GM12878 (cell line): ENCODE results near the gene TAPBP. TPM values are rescaled to one million over a fixed set of nuclear protein-coding genes. Genes with fewer than 3 reads are reported as not detected.

Experiments used
- ATF7 ChIP-seq: fragments of 450-650 bp; IDR thresholded peaks from 2 replicates; pipeline ENCODE4 v1.6.1; 2016; ENCODE audit warnings: low read depth, mild to moderate bottlenecking
- BCLAF1 ChIP-seq: fragments of 450-650 bp; IDR thresholded peaks from 2 replicates; pipeline ENCODE4 v1.6.1; 2017; ENCODE audit warnings: antibody characterized with exemption, mild to moderate bottlenecking, moderate library complexity
- CUX1 ChIP-seq: IDR thresholded peaks from 2 replicates; pipeline ENCODE4 v1.6.1; 2012; ENCODE audit warnings: improper control_type of control experiment, low read depth, low read length; ENCODE audit not compliant: insufficient replicate concordance
- ETV6 ChIP-seq, 2 experiments: fragments of 450-650 bp in 1 of 2; IDR thresholded peaks in 1 of 2; conservative IDR thresholded peaks in 1 of 2; 2 replicates each; pipeline ENCODE4 v1.6.1; 2014; ENCODE audit warnings: antibody characterized with exemption in 1 of 2, borderline replicate concordance in 1 of 2, low read depth in 1 of 2, mild to moderate bottlenecking in 1 of 2, moderate library complexity in 1 of 2
- FOXM1 ChIP-seq: IDR thresholded peaks from 2 replicates; pipeline ENCODE4 v1.6.1; 2012; ENCODE audit warnings: low read depth, mild to moderate bottlenecking, inconsistent platforms, low read length, moderate library complexity
- GABPA ChIP-seq: IDR thresholded peaks from 2 replicates; pipeline ENCODE4 v1.6.1; 2014; ENCODE audit warnings: antibody characterized with exemption, low read depth, mild to moderate bottlenecking, inconsistent platforms
- IRF4 ChIP-seq: IDR thresholded peaks from 2 replicates; pipeline ENCODE4 v1.6.1; 2011; ENCODE audit warnings: low read depth, low read length
- MTA3 ChIP-seq: IDR thresholded peaks from 2 replicates; pipeline ENCODE4 v1.6.1; 2012; ENCODE audit warnings: low read length, inconsistent platforms, borderline replicate concordance
- MYC ChIP-seq: IDR thresholded peaks from 2 replicates; pipeline ENCODE4 v1.6.1; 2011; ENCODE audit warnings: mild to moderate bottlenecking, low read length, moderate library complexity, inconsistent platforms; ENCODE audit not compliant: insufficient read depth, insufficient replicate concordance, insufficient read length, severe bottlenecking
- NFIC ChIP-seq: IDR thresholded peaks from 2 replicates; pipeline ENCODE4 v1.6.1; 2012; ENCODE audit warnings: low read depth, mild to moderate bottlenecking, inconsistent platforms, low read length, moderate library complexity
- POLR2AphosphoS5 ChIP-seq: IDR thresholded peaks from 2 replicates; pipeline ENCODE4 v1.6.1; 2011; ENCODE audit warnings: mild to moderate bottlenecking, low read length, inconsistent platforms
- SREBF2 ChIP-seq: IDR thresholded peaks from 2 replicates; pipeline ENCODE4 v1.6.1; 2012; ENCODE audit warnings: mild to moderate bottlenecking, low read length
- ZNF207 ChIP-seq: fragments of 450-650 bp; IDR thresholded peaks from 2 replicates; pipeline ENCODE4 v1.6.1; 2014; ENCODE audit warnings: antibody characterized with exemption, mild to moderate bottlenecking, borderline replicate concordance
- polyA plus RNA-seq, 11 experiments: library from polyadenylated mRNA; depleted of rRNA in 4 of 11; unstranded in 6 of 11; stranded (reverse) in 5 of 11; fragments of >200 nt; fragmentation: Nextera tagmentation in 4 of 11; fragmentation: Illumina TruSeq in 1 of 11; extraction: Ambion mirVana in 4 of 11; extraction: Trizol in 1 of 11; gene quantifications; 1 replicate in 1 of 11; 2 replicates in 10 of 11; pipeline versions ENCODE4 v1.2.1 to v1.2.3, GENCODE V29; 2011 to 2016; ENCODE audit warnings: inconsistent platforms in 2 of 11, missing spikeins in 2 of 11, low read depth in 1 of 11
- total RNA-seq, 4 experiments: library from RNA; depleted of rRNA in 3 of 4; stranded (reverse); fragments of >200 nt in 3 of 4; fragmentation: Illumina TruSeq in 1 of 4; extraction: Trizol in 1 of 4; gene quantifications; 2 replicates each; pipeline versions ENCODE4 v1.2.1 to v1.2.3, GENCODE V29; 2013 to 2021
- TF ChIP-seq, protein P1 (sequence below): fragments of 450-650 bp; IDR thresholded peaks from 2 replicates; pipeline ENCODE4 v1.6.1; 2016; ENCODE audit warnings: mild to moderate bottlenecking
- TF ChIP-seq, protein P2 (sequence below), 3 experiments: IDR thresholded peaks in 2 of 3; conservative IDR thresholded peaks in 1 of 3; 2 replicates each; pipeline ENCODE4 v1.5.1; 2011; ENCODE audit warnings: low read depth in 3 of 3, low read length in 3 of 3, mild to moderate bottlenecking in 3 of 3, control low read depth in 2 of 3, moderate library complexity in 2 of 3, inconsistent platforms in 1 of 3, mixed read lengths in 1 of 3; ENCODE audit not compliant: control insufficient read depth in 2 of 3, insufficient read depth in 1 of 3; ENCODE audit errors: extremely low read depth in 1 of 3

Gene TAPBP
- total and polyA plus RNA-seq, 10 of the 15 experiments (the other 5 are each of a cell fraction or from before 2014, with no cell fraction given): 14.6 to 210 (median 78.1) TPM

GRCh38 chr6:33299237-33299944 lies 14.5 kb downstream of the TAPBP start (continued):
- TF ChIP-seq BCLAF1: no peak
- no peak for TF ChIP-seq CUX1
- TF ChIP-seq NFIC: peak; percentile 54; the same call in 1 of the 2 replicates
- TF ChIP-seq ATF7: peak; percentile 48; the same call in 1 of the 2 replicates
- TF ChIP-seq SREBF2: no peak
- TF ChIP-seq, protein P1, sequence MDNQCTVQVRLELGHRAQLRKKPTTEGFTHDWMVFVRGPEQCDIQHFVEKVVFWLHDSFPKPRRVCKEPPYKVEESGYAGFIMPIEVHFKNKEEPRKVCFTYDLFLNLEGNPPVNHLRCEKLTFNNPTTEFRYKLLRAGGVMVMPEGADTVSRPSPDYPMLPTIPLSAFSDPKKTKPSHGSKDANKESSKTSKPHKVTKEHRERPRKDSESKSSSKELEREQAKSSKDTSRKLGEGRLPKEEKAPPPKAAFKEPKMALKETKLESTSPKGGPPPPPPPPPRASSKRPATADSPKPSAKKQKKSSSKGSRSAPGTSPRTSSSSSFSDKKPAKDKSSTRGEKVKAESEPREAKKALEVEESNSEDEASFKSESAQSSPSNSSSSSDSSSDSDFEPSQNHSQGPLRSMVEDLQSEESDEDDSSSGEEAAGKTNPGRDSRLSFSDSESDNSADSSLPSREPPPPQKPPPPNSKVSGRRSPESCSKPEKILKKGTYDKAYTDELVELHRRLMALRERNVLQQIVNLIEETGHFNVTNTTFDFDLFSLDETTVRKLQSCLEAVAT: peak; percentile 88
- TF ChIP-seq GABPA: peak; percentile 85
- TF ChIP-seq IRF4: 0 out of 2 replicates have a peak, but pooled peaks have one; percentile 57
- TF ChIP-seq, protein P2, sequence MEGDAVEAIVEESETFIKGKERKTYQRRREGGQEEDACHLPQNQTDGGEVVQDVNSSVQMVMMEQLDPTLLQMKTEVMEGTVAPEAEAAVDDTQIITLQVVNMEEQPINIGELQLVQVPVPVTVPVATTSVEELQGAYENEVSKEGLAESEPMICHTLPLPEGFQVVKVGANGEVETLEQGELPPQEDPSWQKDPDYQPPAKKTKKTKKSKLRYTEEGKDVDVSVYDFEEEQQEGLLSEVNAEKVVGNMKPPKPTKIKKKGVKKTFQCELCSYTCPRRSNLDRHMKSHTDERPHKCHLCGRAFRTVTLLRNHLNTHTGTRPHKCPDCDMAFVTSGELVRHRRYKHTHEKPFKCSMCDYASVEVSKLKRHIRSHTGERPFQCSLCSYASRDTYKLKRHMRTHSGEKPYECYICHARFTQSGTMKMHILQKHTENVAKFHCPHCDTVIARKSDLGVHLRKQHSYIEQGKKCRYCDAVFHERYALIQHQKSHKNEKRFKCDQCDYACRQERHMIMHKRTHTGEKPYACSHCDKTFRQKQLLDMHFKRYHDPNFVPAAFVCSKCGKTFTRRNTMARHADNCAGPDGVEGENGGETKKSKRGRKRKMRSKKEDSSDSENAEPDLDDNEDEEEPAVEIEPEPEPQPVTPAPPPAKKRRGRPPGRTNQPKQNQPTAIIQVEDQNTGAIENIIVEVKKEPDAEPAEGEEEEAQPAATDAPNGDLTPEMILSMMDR (IDR thresholded peaks at IDR 0.05 in 2 of 3, conservative IDR thresholded peaks at IDR 0.05 in 1 of 3; ENCODE audit: control insufficient read depth in 2 of 3, extremely low read depth in 1 of 3, insufficient read depth in 1 of 3, low read depth in 3 of 3, low read length in 3 of 3): peak; percentile 58 to 72 (median 69)
- no peak for TF ChIP-seq MYC
- peak; percentile 85; the same call in 1 of the 2 replicates for TF ChIP-seq MTA3
- TF ChIP-seq FOXM1: peak; percentile 64; the same call in 1 of the 2 replicates
- peak; percentile 91 for TF ChIP-seq POLR2AphosphoS5
- TF ChIP-seq ZNF207: peak; percentile 81
- TF ChIP-seq ETV6 (conservative IDR thresholded peaks at IDR 0.05 in 1 of 2, IDR thresholded peaks at IDR 0.05 in 1 of 2; ENCODE audit: borderline replicate concordance in 1 of 2, low read depth in 1 of 2): peak in 1 of 2 experiments; percentile 72; a peak in 1 of 4 replicates
